Hematopoietic multipotent progenitor cell treated with erythropoietin and hydrocortisone succinate and interleukin-3 and kit ligand, for 17 days (in vitro differentiated cells): ENCODE results near the gene NCOA5.

Experiments
- DNase-seq: peaks from one replicate; pipeline ENCODE4 v3.0.0-alpha.2; 2015; ENCODE audit warnings: low spot score

The NCOA5 gene

GRCh38 chr20:46062151-46062550, 27.6 kb downstream of the NCOA5 start:
- no peak for DNase-seq

- no peak for DNase-seq
These were observed 28.8 kb downstream of the NCOA5 start for GRCh38 chr20:46060975-46061374.

GRCh38 chr20:46060301-46060881, 29.4 kb downstream of the NCOA5 start:
- no peak for DNase-seq

GRCh38 chr20:46058599-46059281, 31.0 kb downstream of the NCOA5 start:
- no peak for DNase-seq

- no peak for DNase-seq
These were observed 31.7 kb downstream of the NCOA5 start for GRCh38 chr20:46057856-46058598.

GRCh38 chr20:46056970-46057855, 32.5 kb downstream of the NCOA5 start:
- no peak for DNase-seq

GRCh38 chr20:46056027-46056833, 33.5 kb downstream of the NCOA5 start:
- no peak for DNase-seq

- DNase-seq, result no peak
These were observed 34.5 kb downstream of the NCOA5 start for GRCh38 chr20:46055269-46055668.

- DNase-seq, result no peak
These were observed 35.2 kb downstream of the NCOA5 start for GRCh38 chr20:46054606-46055005.

- no peak for DNase-seq
These were observed 36.3 kb downstream of the NCOA5 start for GRCh38 chr20:46053416-46053815.

GRCh38 chr20:46051556-46052308, 38.0 kb downstream of the NCOA5 start:
- DNase-seq, result no peak

GRCh38 chr20:46050885-46051284, 38.9 kb downstream of the NCOA5 start:
- no peak for DNase-seq

GRCh38 chr20:46050444-46050843, 39.3 kb downstream of the NCOA5 start:
- no peak for DNase-seq

GRCh38 chr20:46049815-46050214, 39.9 kb downstream of the NCOA5 start:
- no peak for DNase-seq

GRCh38 chr20:46049190-46049589, 40.6 kb downstream of the NCOA5 start:
- no peak for DNase-seq

GRCh38 chr20:46047821-46048220, 41.9 kb downstream of the NCOA5 start:
- DNase-seq, result no peak

GRCh38 chr20:46046588-46047310, 43.0 kb downstream of the NCOA5 start:
- DNase-seq, result no peak

- DNase-seq, result no peak
These were observed 44.9 kb downstream of the NCOA5 start for GRCh38 chr20:46044896-46045295.

GRCh38 chr20:46043556-46043955, 46.2 kb downstream of the NCOA5 start:
- no peak for DNase-seq
